Fibroblast of lung (primary cell): ENCODE measurements around the gene SSH2. TPM values are rescaled to one million over a fixed set of nuclear protein-coding genes. Genes with fewer than 3 reads are reported as not detected.
"Not testable (repeated sequence)": the region's sequence is repeated elsewhere in the genome, so short reads cannot be mapped to it uniquely, and the experiment has no call there.

Source experiments
- DNase-seq, 2 donors: peaks; one replicate each; pipeline versions ENCODE4 v3.0.0 to v3.0.0-alpha.2; 2010; ENCODE audit warnings: low read depth in 2 of 2
- H2AFZ ChIP-seq: 2 replicates; pipeline ENCODE4 v1.5.1; 2012; ENCODE audit warnings: low read length, control low read depth, inconsistent platforms
- H3K27ac ChIP-seq: 2 replicates; pipeline ENCODE4 v1.5.1; 2011; ENCODE audit warnings: low read length, control low read depth; ENCODE audit not compliant: insufficient read depth
- H3K27me3 ChIP-seq: 2 replicates; pipeline ENCODE4 v1.5.1; 2011; ENCODE audit warnings: mild to moderate bottlenecking, low read length; ENCODE audit not compliant: control insufficient read depth, insufficient read depth
- H3K36me3 ChIP-seq: 2 replicates; pipeline ENCODE4 v1.5.1; 2011; ENCODE audit warnings: low read length; ENCODE audit not compliant: control insufficient read depth, insufficient read depth
- H3K4me1 ChIP-seq: 2 replicates; pipeline ENCODE4 v1.5.1; 2011; ENCODE audit warnings: low read length; ENCODE audit not compliant: control insufficient read depth, insufficient read depth; ENCODE audit errors: extremely low read depth
- H3K4me2 ChIP-seq: 2 replicates; pipeline ENCODE4 v1.5.1; 2011; ENCODE audit warnings: low read length, control low read depth; ENCODE audit not compliant: insufficient read depth; ENCODE audit errors: extremely low read depth
- H3K4me3 ChIP-seq, 4 experiments: fragments of 200-600 bp in 1 of 4; sonication (generic) in 1 of 4; replicated peaks in 1 of 4; 2 replicates each; pipeline ENCODE4 v1.5.1; 2011 to 2016; ENCODE audit warnings: low read length in 4 of 4, low read depth in 3 of 4, mild to moderate bottlenecking in 3 of 4, control low read depth in 2 of 4, inconsistent platforms in 1 of 4, mixed read lengths in 1 of 4; ENCODE audit not compliant: insufficient read depth in 1 of 4; ENCODE audit errors: control extremely low read depth in 1 of 4
- H3K79me2 ChIP-seq: 2 replicates; pipeline ENCODE4 v1.5.1; 2012; ENCODE audit warnings: mild to moderate bottlenecking, low read length, inconsistent platforms; ENCODE audit not compliant: control insufficient read depth, insufficient read depth
- H3K9ac ChIP-seq: 2 replicates; pipeline ENCODE4 v1.5.1; 2011; ENCODE audit warnings: mild to moderate bottlenecking, low read length, control low read depth; ENCODE audit not compliant: insufficient read depth
- H3K9me3 ChIP-seq: 2 replicates; pipeline ENCODE4 v1.5.1; 2012; ENCODE audit warnings: low read depth, low read length; ENCODE audit not compliant: control insufficient read depth, insufficient read depth
- H4K20me1 ChIP-seq: 2 replicates; pipeline ENCODE4 v1.5.1; 2011; ENCODE audit warnings: low read length; ENCODE audit not compliant: control insufficient read depth, insufficient read depth; ENCODE audit errors: extremely low read depth
- CTCF ChIP-seq, 2 donors: IDR thresholded peaks in 1 of 2; conservative IDR thresholded peaks in 1 of 2; 1 replicate in 1 of 2; 2 replicates in 1 of 2; pipeline ENCODE4 v1.5.1; 2011 to 2012; ENCODE audit warnings: low read length in 2 of 2, control low read depth in 1 of 2, inconsistent platforms in 1 of 2, low read depth in 1 of 2, mild to moderate bottlenecking in 1 of 2
- EZH2 ChIP-seq: IDR thresholded peaks from 2 replicates; pipeline ENCODE4 v1.5.1; 2012; ENCODE audit warnings: low read length, control low read depth, mild to moderate bottlenecking; ENCODE audit errors: missing control alignments
- polyA plus RNA-seq, 2 donors: library from polyadenylated mRNA; depleted of rRNA in 1 of 2; stranded (reverse) in 1 of 2; unstranded in 1 of 2; fragments of >200 nt; gene quantifications; 2 replicates each; pipeline ENCODE4 v1.2.1, GENCODE V29; 2011 to 2012; ENCODE audit warnings: missing spikeins in 1 of 2
- total RNA-seq: library from RNA; depleted of rRNA; stranded (reverse); fragments of >200 nt; gene quantifications from 2 replicates; pipeline ENCODE4 v1.2.1, GENCODE V29; 2014

SSH2 gene
- total and polyA plus RNA-seq, 2 donors (not counting 1 experiment from before 2014, with no cell fraction given): 21.0 to 30.2 TPM

- no peak overlapping the region for H3K4me2 ChIP-seq
- no peak overlapping the region for H3K9ac ChIP-seq
- no peaks in the 10 kb centered on the region for H3K27me3 ChIP-seq
- no peak overlapping the region for H3K4me3 ChIP-seq
- no peaks in the 10 kb centered on the region for H4K20me1 ChIP-seq
- H3K9me3 ChIP-seq: no peaks in the 10 kb centered on the region
- DNase-seq: no peak
- H2AFZ ChIP-seq: no peak overlapping the region
- no peak overlapping the region for H3K27ac ChIP-seq
- peaks cover 2% of the 10 kb centered on the region for H3K79me2 ChIP-seq
- TF ChIP-seq EZH2 (no peak), CTCF (conservative IDR thresholded peaks at IDR 0.05 in 1 of 2, IDR thresholded peaks at IDR 0.05 in 1 of 2; ENCODE audit: low read depth in 1 of 2, low read length in 2 of 2) (no peak)
- H3K36me3 ChIP-seq: no peaks in the 10 kb centered on the region
- peaks cover 2% of the 10 kb centered on the region for H3K4me1 ChIP-seq
Observed at GRCh38 chr17:29874931-29875596, 55.0 kb downstream of the SSH2 start.

GRCh38 chr17:29874358-29874757 lies 55.7 kb downstream of the SSH2 start:
- H4K20me1 ChIP-seq, H3K4me3 ChIP-seq, H3K27me3 ChIP-seq, DNase-seq, H3K27ac ChIP-seq, H3K79me2 ChIP-seq, H3K9me3 ChIP-seq, H3K9ac ChIP-seq, H3K36me3 ChIP-seq, H3K4me1 ChIP-seq, H3K4me2 ChIP-seq, H2AFZ ChIP-seq: not testable (repeated sequence)

- Histone ChIP-seq H3K4me2 (no peak overlapping the region), H3K9me3 (no peaks in the 10 kb centered on the region), H3K4me3 (no peak overlapping the region), H3K9ac (no peak overlapping the region), H3K27ac (no peak overlapping the region), H3K36me3 (no peaks in the 10 kb centered on the region), H3K27me3 (no peaks in the 10 kb centered on the region), H3K4me1 (peaks cover 2% of the 10 kb centered on the region), H4K20me1 (no peaks in the 10 kb centered on the region), H3K79me2 (no peaks in the 10 kb centered on the region), H2AFZ (no peak overlapping the region)
- no peak for DNase-seq
- no peak for TF ChIP-seq EZH2
- no peak for TF ChIP-seq CTCF (conservative IDR thresholded peaks at IDR 0.05 in 1 of 2, IDR thresholded peaks at IDR 0.05 in 1 of 2; ENCODE audit: low read depth in 1 of 2, low read length in 2 of 2)
Observed at GRCh38 chr17:29873476-29873875, 56.6 kb downstream of the SSH2 start.
